Germinal center (tissue), 1 donor: ENCODE results near the gene SLC38A3.

Source experiments
- DNase-seq: peaks from one replicate; pipeline ENCODE4 v3.0.0; 2012; ENCODE audit warnings: mixed read lengths, low spot score

The SLC38A3 gene

DNA sequence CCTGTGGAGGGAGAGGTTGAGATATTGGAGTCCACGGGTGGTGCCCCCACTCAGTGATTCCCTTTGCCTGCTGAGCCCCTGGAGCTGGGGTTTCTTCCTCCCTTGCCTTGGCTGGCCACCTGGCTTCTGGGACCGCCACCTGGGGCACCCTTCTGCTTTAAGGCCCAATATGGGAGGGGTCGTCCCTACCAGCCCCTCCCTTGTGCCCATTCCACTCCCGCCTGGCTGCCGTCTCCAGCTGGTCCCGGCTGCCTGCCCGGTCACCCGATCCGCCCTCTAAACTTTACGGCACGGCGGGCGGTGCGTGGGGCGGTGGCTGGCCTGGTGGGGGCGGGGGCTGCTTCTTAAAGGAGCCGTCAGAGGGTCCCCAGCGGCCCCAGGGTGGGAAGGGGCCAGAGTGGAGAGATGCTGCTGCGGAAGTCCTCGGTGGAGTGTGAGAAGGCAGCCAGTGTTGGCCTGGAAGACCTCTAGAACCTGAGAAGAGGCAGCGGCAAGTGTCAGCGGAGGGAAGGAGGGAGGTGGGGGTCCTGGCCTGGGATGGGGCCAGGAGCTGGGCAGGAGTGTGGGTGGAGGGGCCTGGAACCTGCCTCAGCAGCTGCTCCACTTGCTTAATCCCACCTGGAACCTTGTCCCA lies 62.3 kb downstream of the SLC38A3 start:
- no peak for DNase-seq

DNA sequence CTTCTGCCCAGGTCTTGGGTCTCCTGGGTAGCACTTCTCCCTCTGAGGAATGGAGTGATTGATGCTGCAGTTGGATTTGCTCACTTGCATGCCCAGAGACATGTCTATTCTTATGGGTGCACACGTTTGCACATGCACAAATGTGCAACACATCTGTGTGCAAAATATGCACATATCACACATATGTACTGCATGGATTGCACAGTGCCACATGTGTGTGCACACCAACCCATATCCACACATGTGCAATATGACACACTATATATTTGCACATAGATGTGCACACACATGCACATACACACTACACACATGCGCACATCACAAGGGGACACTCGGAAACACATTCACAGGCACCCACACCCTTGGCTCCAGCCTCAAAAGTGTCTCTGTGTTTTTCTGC lies 63.2 kb downstream of the SLC38A3 start:
- DNase-seq: no peak

DNA sequence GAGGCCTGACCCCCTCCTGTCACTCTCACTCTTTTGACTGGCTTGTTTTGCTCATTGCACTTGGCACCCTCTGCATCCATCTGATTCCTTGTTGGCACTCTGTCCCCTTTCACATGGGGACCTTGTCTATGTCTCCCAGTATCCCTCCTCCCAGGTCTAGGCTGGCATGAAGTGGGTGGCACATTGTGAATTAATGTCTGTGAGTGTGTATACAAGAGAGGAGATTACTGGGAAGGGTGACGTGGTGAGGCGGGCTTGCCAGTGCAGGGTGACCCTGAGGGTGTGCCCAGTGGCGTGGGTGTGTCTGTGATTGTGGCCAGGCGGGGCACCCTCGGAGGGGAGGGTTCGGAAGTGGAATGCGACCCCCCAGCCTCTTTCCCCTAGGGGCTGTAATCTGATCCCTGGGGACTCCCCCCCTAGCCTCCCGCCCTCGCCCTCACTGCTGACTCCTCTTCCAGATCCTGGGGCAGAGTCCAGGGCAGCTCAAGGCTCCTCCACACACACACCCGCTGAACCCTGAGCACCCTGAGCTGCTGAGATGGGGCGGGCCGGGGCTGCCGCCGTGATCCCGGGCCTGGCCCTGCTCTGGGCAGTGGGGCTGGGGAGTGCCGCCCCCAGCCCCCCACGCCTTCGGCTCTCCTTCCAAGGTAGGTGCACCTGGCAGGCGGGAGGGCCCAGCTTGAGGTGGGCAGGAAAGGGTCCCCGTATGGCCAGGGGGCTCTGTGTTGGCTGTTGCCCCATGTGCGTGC lies 63.8 kb downstream of the SLC38A3 start, which contains the start of gene SEMA3B:
Gene SEMA3B, plus strand, starts transcription at position 445 of the 749 bp plus-strand sequence. Its CDS starts 94 bp downstream, at position 539.
- no peak for DNase-seq

DNA sequence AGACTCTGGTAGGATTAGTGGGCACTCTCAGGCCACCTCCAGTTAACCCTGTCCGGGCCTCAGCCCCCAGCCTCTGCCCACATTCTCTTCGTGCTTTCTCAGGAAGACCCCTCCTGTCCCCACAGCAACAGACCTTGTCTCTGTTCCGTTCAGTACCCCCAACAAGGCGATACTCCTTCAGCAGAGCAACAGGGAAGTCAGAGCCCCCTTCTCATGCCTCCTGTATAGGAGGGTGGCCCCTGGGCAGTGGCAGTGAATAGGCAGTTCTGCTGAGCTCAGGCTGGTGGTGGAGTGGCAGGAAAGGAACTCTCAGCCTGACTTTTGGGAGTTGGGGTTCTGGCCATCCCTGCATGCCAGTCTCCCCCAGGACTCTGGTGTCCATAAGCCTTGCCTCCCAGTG lies 64.4 kb downstream of the SLC38A3 start:
- no peak for DNase-seq

DNA sequence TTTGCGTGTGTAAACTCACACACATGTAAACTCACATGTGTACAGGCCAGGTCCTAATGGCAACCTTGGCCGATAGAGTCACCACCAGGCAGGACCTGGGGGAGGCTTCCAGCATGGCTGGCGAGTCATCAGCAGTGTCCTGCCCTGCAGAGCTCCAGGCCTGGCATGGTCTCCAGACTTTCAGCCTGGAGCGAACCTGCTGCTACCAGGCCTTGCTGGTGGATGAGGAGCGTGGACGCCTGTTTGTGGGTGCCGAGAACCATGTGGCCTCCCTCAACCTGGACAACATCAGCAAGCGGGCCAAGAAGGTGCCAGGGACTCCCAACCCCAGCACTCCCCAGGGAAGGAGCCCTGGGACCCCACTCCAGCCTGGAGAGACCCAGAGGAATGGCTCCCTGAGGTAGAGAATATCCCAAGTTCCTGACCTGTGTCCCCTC lies 64.9 kb downstream of the SLC38A3 start:
- DNase-seq: no peak

DNA sequence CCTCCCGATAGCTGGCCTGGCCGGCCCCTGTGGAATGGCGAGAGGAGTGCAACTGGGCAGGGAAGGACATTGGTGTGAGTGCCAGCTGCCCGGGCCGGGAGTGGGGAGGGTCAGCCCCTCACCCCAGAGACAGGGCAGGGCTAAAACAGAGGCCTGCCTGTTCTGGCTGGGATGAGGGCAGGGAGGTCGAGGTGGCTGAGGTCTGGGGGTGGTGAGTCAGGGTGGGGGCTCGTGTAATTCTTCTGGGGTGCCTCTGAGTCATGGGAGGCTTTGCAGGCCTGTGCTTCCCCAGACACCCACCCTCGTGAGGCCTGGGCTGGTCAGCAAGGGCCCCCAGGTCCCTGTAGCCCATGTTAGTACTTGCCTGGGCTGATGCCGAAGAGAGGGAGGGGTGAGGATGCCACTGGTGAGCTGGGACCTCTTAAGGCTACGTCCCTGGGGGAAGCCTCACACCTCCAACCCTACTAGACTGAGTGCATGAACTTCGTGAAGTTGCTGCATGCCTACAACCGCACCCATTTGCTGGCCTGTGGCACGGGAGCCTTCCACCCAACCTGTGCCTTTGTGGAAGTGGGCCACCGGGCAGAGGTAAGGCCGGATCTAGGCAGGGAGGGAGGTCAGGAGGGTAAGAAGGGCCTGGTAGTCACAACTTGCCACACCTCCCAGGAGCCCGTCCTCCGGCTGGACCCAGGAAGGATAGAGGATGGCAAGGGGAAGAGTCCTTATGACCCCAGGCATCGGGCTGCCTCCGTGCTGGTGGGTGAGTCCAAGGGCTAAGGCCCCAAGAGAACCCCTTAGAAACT lies 65.6 kb downstream of the SLC38A3 start:
- DNase-seq: no peak
